AG04449 (cell line): ENCODE measurements around the gene LRRC74A.
A peak's percentile ranks its signal among the peaks of the same experiment; 100 is the strongest.

Experiments used
- CTCF ChIA-PET: fragments of 350-600 bp; formaldehyde crosslinking; extraction: SDS; loops from one replicate; lab custom pipeline; 2021; ENCODE audit warnings: antibody characterized with exemption; lab: Yijun Ruan, JAX
- POLR2A ChIA-PET: fragments of 400-600, 350-600 bp; formaldehyde crosslinking; extraction: SDS; loops from one replicate; lab custom pipeline; 2020; ENCODE audit warnings: antibody characterized with exemption, inconsistent platforms; lab: Yijun Ruan, JAX
- DNase-seq: peaks from one replicate; pipeline ENCODE4 v3.0.0-alpha.2; 2010; ENCODE audit warnings: low read depth, low spot score
- H3K4me3 ChIP-seq: 2 replicates; pipeline ENCODE4 v1.5.1; 2011; ENCODE audit warnings: low read depth, mild to moderate bottlenecking, control low read depth, low read length
- CTCF ChIP-seq: IDR thresholded peaks from one replicate; pipeline ENCODE4 v1.5.1; 2011; ENCODE audit warnings: mild to moderate bottlenecking, moderate library complexity, low read length, control low read depth, inconsistent platforms; ENCODE audit not compliant: insufficient read depth; ENCODE audit errors: missing control alignments

The LRRC74A gene

GRCh38 chr14:76872796-76873432 lies 46.7 kb downstream of the LRRC74A start:
- ChIA-PET CTCF (interaction anchor here (0.6 to 15.3 kb wide), 34 partner anchors 9 to 442 kb away, joined by 3 to 1065 read pairs (median 8); partner anchors contain the start of genes CIPC and IRF2BPL), POLR2A (interaction anchor here (0.8 kb wide), 1 partner anchor 198 kb away, joined by 3 read pairs; no protein-coding TSS in a partner anchor)
- H3K4me3 ChIP-seq: no peak overlapping the region
- no peak for DNase-seq
- peak; percentile 77 for TF ChIP-seq CTCF

- ChIA-PET CTCF (interaction anchor here (0.7 to 15.3 kb wide), 26 partner anchors 11 to 441 kb away, joined by 3 to 1065 read pairs (median 26); partner anchors contain the start of gene CIPC), POLR2A (no interaction called here)
- no peak for DNase-seq
- no peak for TF ChIP-seq CTCF
- H3K4me3 ChIP-seq: no peak overlapping the region
Measured at GRCh38 chr14:76874734-76875133, 48.5 kb downstream of the LRRC74A start.

GRCh38 chr14:76876076-76876475 lies 49.9 kb downstream of the LRRC74A start:
- ChIA-PET POLR2A (interaction anchor here (0.6 to 1.7 kb wide), 2 partner anchors 44 to 194 kb away, joined by 3 to 5 read pairs; no protein-coding TSS in a partner anchor), CTCF (interaction anchor here (0.6 to 15.3 kb wide), 49 partner anchors 8 to 471 kb away, joined by 3 to 1065 read pairs (median 5); partner anchors contain the start of genes CIPC and IRF2BPL)
- peak; percentile 92 for TF ChIP-seq CTCF
- no peak overlapping the region for H3K4me3 ChIP-seq
- peak; percentile 24 for DNase-seq

- CTCF ChIA-PET: interaction anchor here (1.1 to 15.3 kb wide), 11 partner anchors 9 to 438 kb away, joined by 3 to 1065 read pairs (median 92); partner anchors contain the start of gene CIPC
- POLR2A ChIA-PET: no interaction called here
- H3K4me3 ChIP-seq: no peak overlapping the region
- no peak for DNase-seq
- no peak for TF ChIP-seq CTCF
Measured at GRCh38 chr14:76877871-76878270, 51.7 kb downstream of the LRRC74A start.

- TF ChIP-seq CTCF: no peak
- ChIA-PET CTCF (interaction anchor here (1.4 to 10.7 kb wide), 8 partner anchors 7 to 215 kb away, joined by 3 to 113 read pairs (median 12); no protein-coding TSS in a partner anchor), POLR2A (no interaction called here)
- no peak overlapping the region for H3K4me3 ChIP-seq
- DNase-seq: no peak
Measured at GRCh38 chr14:76880449-76880848, 54.2 kb downstream of the LRRC74A start.

- no peak for TF ChIP-seq CTCF
Measured at GRCh38 chr14:76881348-76881747, 55.1 kb downstream of the LRRC74A start.

More at GRCh38 chr14:76881348-76881747, 55.1 kb downstream of the LRRC74A start:
- no peak overlapping the region for H3K4me3 ChIP-seq
- no peak for DNase-seq
- POLR2A ChIA-PET: no interaction called here
- CTCF ChIA-PET: interaction anchor here (1.0 to 10.7 kb wide), 7 partner anchors 8 to 216 kb away, joined by 3 to 113 read pairs (median 8); no protein-coding TSS in a partner anchor
